ENCODE measurements around the gene BTBD18.

DNA sequence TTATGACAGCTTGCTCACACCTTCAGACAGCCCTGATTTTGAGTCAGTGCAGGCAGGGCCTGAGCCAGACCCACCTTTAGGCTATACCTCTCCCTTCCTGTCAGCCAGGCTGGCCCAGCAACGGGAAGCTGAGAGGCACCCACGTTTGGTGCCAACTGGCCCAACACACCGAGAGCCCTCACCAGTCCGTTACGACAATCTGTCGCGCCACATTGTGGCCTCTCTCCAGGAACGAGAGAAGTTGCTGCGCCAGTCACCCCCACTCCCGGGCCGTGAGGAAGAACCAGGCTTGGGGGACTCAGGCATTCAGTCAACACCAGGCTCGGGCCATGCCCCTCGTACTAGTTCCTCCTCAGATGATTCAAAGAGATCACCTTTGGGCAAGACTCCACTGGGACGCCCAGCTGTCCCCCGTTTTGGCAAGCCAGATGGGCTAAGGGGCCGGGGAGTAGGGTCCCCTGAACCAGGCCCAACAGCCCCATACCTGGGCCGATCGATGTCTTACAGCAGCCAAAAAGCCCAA lies 52.7 kb downstream of the BTBD18 start:
- TF ChIP-seq, protein P1, sequence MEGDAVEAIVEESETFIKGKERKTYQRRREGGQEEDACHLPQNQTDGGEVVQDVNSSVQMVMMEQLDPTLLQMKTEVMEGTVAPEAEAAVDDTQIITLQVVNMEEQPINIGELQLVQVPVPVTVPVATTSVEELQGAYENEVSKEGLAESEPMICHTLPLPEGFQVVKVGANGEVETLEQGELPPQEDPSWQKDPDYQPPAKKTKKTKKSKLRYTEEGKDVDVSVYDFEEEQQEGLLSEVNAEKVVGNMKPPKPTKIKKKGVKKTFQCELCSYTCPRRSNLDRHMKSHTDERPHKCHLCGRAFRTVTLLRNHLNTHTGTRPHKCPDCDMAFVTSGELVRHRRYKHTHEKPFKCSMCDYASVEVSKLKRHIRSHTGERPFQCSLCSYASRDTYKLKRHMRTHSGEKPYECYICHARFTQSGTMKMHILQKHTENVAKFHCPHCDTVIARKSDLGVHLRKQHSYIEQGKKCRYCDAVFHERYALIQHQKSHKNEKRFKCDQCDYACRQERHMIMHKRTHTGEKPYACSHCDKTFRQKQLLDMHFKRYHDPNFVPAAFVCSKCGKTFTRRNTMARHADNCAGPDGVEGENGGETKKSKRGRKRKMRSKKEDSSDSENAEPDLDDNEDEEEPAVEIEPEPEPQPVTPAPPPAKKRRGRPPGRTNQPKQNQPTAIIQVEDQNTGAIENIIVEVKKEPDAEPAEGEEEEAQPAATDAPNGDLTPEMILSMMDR (IDR thresholded peaks at IDR 0.05 in 4 of 5, conservative IDR thresholded peaks at IDR 0.05 in 1 of 5): no peak
- no peak for TF ChIP-seq POLR2A (IDR thresholded peaks at IDR 0.05)
